ENCODE results near the gene HOXA4.

The HOXA4 gene

DNA sequence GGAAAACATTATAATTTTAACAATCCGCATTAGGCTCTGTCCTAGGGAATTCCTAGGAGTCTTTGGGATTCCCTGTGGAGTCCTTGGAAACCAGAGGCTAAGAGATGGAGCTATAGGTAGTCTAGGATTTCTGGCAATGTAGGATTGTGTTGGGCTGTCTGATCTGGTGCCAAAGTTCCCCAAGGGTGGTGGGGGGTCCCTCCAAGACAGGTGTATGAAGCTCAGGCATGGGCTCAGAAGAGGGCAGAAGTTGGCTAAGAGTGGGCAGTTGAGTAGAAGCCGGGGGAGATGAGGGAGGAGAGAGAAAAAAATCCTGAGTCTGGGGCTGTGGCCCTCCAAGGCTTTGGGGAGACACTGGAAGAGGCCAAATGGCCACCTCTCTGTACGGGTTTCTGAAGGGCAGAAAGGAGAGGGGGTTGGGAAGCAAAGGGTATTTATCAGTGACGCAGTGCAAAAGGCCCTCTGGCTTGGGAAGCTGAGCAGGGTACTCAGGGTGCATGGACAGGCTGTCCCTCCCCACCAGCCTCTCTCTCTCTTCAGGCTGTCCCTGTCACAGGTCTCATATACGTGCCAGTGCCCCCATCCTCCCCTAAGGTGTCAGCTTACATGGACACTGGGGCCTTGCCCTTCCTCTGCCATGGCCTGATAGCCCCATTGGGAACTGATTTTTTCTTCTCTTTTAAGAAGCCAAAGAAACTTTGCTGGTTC, 16.1 kb upstream of the HOXA4 start:
- DNase-seq = peak in 1 of 3 experiments; percentile 44

DNA sequence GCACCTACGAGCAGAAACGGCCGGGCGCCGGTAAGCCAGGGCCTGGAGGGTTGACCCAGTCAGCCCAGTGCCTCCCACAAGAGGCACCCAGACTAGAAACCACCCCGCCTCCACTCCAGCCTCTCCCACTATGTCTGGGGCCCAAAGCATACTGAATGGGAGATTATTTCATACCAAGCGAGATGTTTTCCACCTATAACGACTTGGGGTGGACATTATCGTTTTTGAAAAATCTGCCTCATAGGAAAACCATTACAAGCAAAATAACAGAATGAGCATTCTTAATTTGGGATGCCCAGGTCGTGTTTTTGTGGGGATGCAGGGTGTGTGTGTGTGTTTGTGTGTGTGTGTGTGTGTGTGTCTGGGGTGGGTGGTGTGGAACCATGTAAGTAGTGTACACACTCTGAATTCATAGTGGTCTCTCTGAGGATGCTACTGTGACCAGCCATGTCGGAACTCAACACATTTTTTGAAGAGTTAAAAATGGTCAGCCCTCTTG, 15.4 kb upstream of the HOXA4 start:
- DNase-seq = no peak

DNA sequence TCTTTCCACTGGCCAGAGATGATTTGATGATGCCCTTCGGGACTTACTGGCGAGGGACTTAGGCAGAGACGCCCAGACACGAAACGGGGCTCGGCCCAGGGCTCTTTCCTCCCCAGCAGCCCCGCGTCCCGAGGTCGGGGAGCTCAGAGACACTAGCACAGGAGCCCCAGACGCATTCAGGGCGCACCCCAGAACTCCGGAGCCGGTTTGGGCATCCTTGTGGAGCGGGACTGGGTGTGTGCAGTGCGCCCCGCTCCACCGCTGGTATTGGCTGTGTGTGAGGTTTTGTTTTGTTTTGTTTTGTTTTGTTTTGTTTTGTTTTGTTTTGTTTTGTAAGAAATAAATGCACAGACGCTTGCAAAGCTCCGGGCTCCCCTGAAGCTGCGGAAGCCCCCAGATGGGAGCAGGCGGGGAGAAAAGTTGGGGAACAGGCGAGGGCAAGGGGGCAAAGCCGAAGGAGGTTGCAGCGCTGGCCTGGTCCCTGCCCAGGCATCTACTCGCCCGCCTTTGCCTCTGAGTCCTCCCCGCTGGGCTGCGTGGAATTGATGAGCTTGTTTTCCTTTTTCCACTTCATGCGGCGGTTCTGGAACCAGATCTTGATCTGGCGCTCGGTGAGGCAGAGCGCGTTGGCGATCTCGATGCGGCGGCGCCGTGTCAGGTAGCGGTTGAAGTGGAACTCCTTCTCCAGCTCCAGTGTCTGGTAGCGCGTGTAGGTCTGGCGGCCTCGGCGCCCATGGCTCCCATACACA, 14.8 kb upstream of the HOXA4 start:
- no peak for DNase-seq

DNA sequence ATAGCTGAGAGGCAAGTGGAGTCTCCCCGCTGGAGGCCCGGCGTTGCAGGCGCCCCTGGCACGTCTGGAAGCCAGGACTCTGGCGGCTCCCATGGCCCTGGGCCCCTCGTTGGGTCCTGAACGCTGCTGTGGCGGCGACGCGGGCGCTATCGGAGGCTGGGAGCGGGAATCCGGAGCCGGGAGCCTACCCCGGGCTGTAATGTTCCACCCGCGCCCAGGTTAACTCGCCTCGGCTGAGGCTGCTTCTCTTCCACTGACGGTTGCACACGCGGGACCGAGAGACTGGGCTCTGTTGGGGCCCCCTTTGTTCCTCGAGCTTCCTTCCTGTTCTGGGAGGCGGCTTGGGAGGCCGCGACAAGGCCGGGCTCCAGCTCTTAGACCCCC, 14.2 kb upstream of the HOXA4 start:
- no peak for DNase-seq

DNA sequence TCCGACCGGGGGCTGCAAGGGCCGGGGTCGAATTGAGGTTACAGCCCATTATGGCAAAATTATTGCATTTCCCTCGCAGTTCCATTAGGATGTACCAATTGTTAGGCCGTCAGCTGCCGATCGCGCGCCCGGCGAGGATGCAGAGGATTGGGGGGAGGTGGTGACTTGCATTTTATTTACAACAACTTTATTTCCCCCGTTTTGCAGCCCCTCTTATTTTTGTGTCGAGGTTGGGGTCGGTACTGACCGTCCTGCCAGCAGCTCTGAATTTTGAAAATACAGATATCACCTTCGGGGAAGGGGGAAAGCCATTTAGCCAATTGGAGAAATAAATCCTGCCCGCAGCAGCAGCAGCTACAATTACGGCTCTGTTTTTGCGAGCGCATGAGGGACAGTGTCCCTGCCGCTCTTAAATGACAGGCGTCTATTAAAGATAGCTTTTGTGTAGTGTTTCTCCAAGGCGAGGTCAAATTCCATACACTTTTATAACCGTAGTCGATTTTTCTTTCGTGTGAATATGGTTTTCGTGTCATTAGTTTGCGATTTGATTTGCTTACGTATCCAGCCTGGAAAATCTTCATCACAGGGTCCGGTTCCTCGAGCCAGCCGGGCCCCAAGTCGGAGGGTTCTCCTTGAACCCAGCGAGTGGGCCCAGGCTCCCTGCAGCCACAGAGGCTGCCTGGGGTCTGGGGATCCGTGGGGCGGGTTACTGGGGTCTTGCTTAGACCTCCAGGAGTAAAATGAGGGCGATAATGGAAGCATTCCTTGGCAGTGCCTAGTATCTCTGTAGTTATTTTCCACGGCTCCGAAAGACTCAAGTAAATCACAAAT, 13.6 kb upstream of the HOXA4 start:
- DNase-seq = no peak

DNA sequence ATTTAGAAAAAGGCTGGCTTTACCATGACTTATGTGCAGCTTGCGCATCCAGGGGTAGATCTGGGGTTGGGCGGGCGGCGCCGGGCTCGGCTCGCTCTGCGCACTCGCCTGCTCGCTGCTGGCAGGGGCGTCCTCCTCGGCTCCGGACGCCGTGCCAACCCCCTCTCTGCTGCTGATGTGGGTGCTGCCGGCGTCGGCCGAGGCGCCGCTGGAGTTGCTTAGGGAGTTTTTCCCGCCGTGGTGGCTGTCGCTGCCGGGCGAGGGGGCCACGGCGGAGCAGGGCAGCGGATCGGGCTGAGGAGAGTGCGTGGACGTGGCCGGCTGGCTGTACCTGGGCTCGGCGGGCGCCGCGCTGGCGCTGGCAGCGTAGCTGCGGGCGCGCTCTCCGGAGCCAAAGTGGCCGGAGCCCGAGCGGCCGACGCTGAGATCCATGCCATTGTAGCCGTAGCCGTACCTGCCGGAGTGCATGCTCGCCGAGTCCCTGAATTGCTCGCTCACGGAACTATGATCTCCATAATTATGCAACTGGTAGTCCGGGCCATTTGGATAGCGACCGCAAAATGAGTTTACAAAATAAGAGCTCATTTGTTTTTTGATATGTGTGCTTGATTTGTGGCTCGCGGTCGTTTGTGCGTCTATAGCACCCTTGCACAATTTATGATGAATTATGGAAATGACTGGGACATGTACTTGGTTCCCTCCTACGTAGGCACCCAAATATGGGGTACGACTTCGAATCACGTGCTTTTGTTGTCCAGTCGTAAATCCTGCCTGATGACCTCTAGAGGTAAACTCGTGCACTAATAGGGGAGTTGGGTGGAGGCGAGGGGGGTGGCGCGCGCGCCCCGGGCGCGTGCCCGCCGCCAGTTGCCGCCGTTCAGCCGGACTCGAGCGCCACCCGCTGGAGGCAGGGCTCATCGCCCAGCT, 12.7 kb upstream of the HOXA4 start, which contains the start of gene HOXA5:
TSS of gene HOXA5 (minus strand) at position 659 of the 927 bp plus-strand sequence. CDS start at position 585, 74 bp downstream.
- peak; percentile 64 to 93 (median 76) for DNase-seq

DNA sequence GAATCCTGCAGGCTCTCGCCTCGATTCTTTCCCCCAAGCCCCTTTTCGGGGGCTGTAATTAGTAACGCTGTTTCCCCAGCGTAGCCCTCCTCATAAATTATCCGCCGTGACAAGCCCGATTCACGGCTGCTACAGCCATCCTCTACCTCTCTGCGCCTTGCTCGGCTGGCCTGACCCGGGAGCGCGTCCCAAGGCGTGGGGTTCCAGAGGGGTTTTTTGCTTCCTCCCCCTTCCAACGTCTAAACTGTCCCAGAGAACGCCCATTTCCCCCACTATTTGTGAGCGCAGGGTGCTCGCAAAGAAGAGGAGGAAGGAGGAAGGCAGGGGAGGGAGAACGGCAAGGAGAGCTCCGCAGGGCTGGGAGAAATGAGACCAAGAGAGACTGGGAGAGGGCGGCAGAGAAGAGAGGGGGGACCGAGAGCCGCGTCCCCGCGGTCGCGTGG, 12.0 kb upstream of the HOXA4 start:
- DNase-seq = peak in 2 of 3 experiments; percentile 67 to 70

DNA sequence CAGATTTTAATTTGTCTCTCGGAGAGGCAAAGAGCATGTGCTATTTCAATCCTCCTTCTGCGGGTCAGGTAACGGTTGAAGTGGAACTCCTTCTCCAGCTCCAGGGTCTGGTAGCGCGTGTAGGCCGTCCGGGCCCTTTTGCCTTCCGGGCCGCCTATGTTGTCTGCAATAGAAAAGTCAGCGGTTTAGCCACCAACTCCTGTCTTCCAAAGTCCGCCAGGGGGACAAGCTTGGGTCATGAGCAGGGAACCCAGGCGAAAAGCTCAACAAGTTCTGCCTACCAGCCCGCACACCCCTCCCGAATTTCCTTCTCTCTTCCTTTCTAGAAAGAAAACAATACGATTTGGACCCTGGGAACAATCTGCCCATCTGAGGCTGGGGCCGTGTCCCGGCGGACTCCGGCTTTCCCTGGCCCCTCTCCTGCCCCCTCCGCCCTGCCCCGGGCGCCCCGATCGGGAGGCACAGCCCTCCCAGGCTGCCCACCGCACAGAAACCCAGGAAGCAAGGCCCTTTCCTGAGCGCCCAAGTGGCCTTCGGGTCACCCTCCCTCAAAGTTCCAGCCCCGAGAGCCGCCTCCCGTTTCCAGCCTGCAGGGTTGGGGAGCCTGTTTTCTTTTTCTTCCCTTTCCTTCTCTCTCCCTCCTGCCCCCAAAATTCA, 11.5 kb upstream of the HOXA4 start:
- peak in 2 of 3 experiments; percentile 37 to 45 for DNase-seq

DNA sequence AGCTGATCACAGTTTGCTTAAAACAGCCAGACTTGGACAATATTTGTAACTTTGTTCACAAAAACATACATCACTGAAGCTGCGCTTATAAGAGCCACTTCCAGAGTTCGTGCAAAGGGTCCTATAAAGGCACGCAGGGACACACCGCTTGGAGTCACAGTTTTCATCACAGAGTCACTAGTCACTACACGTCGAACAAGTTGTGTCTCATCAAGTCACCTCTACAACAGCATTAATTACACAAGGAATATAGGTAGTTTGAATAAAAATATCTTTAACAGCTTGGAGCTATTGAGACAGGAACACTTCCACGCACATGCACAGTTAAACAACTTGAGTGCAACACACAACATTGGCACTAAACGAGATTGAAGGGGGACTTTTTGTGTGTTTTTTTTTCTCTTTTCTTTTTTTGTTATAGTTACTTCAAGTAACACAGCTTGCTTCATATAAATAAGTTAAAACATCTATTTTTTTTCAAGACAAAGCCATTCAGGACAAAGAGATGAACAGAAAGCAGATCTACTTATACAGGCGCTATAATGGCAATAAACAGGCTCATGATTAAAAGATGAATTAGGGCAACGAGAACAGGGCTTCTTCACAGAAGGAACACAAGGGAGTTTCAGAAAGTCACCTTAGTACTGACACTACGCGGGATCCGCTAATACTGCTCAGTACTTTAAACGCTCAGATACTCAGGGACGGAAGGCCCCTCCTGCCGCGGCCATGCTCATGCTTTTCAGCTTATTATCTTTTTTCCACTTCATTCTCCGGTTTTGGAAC, 10.8 kb upstream of the HOXA4 start:
- peak in 1 of 3 experiments; percentile 37 for DNase-seq

DNA sequence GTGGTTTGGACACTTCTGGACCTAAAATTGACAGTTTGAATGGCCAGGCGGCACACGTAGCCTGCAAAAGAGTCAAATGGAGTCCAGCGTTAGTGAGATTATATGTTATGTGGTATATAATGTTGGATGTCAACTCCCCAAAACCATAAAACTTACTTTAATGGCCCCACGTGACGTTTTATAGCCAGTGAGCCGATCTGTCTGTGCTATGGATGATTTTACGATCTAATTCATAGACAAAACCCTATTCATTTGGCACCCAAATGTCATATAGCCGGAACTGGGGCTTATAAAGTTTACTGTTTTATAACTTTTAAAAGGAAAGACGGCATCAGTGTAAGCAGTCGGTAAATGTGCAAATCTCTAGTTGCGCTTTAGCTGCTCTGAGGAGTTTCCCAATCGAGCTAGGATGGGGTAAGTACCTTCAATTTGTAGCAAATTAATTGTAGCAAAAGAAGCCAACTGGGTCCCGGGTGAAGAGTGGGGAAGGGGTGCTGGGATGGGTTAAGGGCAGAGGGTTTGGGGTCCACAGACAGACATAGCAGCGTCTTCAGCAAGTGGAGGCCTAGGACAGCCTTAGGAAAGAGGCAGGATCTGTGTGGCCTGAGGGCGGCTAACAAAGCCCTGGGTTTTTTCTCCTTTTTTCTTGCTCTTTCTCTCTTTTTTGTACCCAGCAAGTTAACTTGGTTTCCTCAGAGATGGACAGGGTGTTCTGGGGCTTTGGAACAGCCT, 9.7 kb upstream of the HOXA4 start:
- no peak for DNase-seq

DNA sequence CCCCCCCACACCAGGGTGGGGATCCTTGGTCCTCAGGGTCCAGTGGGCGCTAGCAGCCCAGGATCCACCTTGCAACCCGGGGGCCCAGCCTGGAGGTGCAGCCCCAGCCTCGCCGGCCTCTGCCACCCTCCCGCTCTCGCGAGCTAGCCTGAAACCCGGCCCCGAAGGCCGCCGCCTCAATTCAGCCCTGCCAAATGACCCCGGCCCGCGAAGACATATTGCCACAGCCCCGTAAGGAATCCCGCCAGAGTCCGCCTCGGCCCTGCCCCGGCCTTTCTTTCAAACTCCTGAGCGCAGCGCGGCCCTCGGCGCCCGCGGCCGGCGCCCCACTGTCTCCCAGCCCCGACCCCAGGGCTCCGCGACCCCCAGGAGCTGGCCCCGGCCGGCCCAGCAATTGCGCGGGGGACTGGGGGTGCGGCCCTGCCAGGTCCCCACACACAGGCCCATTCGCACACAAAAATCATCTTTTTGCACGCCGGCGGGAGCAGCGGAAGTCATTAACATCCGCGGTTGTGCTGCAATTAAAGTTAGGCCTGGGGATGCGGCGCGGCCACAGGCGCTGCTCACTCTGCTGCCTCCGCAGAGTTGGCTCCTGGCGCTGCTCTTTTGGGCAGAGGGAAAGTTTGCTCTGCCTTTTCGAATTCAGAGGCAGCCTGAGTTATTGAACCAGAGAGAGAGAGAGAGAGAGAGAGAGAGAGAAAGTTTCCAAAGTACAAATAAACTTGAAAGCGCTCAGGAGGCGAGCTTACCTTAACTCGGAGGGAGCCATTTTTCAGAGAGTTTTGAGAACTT, 9.0 kb upstream of the HOXA4 start:
- DNase-seq = no peak

DNA sequence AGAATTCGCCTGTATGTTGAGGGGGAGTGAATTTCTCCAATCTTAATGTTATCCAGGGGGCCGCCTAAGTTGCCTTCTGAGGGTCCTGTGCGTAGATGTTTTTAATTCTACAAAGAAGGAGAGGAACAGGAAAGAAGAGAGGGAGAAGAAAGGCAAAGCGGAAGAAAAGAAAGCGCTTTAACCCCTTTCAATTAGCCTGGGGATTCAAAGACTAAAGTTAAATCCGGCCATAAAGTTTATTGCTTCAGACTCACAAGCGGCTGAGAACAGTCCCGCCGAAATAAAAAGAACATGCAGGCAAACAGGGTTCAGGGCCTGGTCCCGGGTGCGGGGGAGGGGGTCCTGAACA, 8.4 kb upstream of the HOXA4 start:
- DNase-seq = no peak

DNA sequence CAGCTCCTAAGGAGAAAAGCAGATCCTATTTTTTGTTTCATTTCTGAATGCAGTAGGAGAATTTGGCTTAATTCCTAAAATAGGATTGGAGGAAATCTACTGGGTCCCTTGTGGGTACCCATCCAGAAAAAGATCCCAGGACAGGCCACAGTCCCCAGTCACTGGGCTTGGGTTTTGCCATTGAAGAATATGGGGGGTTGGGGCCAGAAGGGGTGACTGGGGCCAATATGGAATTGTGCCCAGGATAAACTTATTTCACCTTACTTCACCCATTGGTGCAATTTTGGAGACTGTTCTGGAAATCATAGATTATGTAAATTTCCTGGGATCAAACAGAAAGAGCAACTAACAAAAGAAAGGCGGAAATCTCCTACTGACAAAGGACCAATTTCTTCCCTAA, 7.9 kb upstream of the HOXA4 start:
- no peak for DNase-seq

DNA sequence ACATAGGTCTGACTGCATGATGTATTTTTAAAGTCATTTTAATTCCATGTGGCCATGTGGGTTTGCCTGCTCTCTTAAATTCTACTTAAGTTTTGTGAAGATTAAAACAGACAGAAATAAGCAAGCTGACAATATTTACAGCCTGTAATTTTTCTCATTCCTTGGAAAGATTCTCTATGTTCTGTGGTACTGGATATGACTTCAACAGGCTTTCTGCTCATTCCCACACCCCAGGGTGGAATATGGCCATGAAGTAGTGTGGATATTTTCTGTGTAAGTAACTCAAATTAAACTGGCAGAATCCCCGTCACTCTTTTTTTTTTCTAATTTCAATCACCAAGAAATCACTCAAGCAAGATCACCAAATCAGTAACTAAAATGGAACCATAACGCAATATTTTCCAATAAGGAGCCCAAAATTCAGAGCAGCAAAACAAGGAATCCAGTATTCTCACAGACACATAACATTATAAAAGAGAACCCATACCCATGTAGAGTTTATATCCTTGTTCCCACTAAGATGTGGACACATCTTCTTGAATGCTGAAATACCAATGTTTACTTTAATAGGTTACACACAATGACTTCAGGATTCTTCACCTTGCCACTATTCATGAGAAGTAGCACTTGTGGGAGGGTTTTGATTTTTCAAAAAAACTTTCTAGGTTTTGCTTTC, 7.2 kb upstream of the HOXA4 start:
- no peak for DNase-seq

DNA sequence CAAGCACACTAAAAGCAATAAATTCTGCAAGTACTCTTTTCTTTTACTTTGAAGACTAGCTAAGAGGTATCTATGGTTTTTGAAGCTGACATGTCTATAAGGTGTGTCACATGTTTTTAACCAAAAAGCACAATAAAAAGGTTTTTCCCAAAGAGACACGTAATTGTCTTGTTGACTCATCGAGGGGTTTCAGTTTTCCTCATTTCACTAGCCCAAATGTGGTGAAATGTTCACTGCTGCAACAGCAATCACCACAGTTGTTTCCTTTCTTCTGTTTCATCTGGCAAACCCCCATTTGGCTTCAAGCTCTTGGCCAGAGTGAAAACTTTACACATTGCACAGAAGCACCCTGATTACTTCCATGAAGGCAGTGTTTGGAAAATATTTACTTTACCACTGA, 3.8 kb upstream of the HOXA4 start:
- DNase-seq = no peak

DNA sequence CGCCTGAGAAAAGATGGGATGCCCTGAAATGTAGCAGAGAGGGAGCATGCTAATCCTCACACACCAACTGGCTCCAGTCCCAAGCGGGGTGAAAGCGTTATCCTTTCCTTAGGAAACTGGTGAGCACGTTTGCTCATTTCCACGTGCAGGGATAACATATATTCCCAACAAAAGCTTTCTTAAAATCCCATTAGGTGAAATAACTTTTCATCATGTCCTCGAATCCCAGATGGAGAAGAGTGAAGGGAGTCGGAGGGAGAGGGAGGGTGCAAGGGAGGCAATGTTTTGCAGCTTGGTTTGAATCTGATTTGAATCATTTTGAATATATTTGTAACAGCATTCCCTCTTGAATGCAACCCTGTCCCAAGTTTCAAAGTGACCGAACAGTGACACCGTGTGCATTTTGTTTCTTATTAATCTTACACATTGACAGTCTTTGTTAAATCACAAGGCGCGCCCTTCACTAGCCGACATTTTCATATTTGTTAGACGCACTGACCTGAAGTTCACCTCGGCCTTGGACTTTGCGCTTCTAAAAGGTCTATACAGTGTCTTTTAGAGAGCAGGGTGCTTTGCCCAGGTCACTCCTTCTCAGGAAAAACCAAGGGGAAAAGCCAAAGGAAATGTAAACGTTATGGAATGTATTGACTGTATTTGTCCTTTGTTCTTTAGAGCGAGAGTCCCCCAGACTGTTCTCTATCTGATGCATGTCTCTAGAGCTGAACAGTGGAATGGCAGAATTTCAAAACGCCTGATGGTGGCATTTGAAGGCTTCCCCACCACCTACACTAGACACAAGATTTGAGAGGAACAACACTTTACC, 3.1 kb upstream of the HOXA4 start:
- peak in 1 of 3 experiments; percentile 34 for DNase-seq

DNA sequence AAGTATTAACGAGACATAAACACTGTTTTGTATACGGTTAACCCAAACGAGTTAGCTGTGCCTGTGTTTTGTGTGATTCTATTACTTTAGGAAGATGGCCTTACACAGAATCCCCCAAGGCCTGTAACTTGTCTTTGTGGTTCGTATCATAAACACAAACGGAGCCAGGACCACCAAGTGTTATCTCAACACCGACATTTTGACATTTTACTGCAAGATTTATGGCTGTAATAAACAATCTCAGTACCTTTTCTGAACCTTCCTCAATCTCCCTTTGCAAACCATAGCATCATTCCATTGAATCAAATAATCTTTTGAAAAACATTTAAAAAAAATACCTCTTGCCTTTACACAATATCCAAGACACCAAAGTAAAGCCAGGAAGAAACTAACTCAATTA, 2.4 kb upstream of the HOXA4 start:
- DNase-seq = peak in 1 of 3 experiments; percentile 24

DNA sequence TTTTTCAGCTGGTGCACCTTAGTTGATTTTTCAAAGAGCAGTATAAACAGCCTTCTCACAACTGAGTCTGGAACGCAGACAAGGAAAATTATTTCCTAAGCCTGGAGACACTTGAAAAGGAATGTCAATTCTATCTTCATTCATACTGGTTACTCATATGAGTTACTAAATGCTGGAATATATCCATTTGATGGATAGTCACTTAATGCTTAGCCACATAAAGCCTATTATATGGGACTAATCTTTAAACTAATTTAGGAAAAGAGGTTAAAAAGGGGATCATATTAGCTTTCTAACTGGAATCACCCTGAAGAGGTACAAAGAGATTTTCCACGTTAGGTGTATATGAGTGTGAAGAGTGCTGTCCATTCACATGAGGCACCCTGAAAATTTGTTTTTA, 1.7 kb upstream of the HOXA4 start:
- DNase-seq = peak in 1 of 3 experiments; percentile 36

Data from NCI-H1417 (cell line).